PC-3 (cell line): Measurements from ENCODE around the gene PMFBP1. TPM values are rescaled to one million over a fixed set of nuclear protein-coding genes. Genes with fewer than 3 reads are reported as not detected.

Experiments
- ATAC-seq: fragments of 200-7000 bp; cut with Tn5 transposase; 2 replicates; pipeline ENCODE4 v1.9.1; 2020; ENCODE audit warnings: mild to moderate bottlenecking, moderate library complexity
- BruUV-seq: library from RNA; stranded (reverse); fragments of 400-500 nt; replicated peaks from 2 replicates; lab custom pipeline; 2021; lab: Mats Ljungman, UMichigan
- CTCF ChIA-PET: fragments of 300-600 bp; sonication (Branson Sonifier 250); formaldehyde crosslinking; loops from one replicate; lab custom pipeline; 2022; ENCODE audit warnings: antibody characterized with exemption; lab: Charles Lee
- POLR2A ChIA-PET: fragments of 300-600 bp; sonication (Branson Sonifier 250); formaldehyde crosslinking; loops from one replicate; lab custom pipeline; 2022; ENCODE audit warnings: antibody characterized with exemption; ENCODE audit not compliant: unreplicated experiment; lab: Charles Lee
- DNase-seq: peaks from one replicate; pipeline ENCODE4 v3.0.0-alpha.2; 2015
- H2AFZ ChIP-seq: fragments of 300-600 bp; sonication (generic); 2 replicates; pipeline ENCODE4 v1.6.0; 2016; ENCODE audit warnings: antibody characterized with exemption, low read length
- H3F3A ChIP-seq: fragments of 300-600 bp; sonication (generic); one replicate; pipeline ENCODE4 v1.6.0; 2017; ENCODE audit warnings: antibody characterized with exemption, low read length, control low read depth, mild to moderate bottlenecking; ENCODE audit not compliant: unreplicated experiment
- H3K27ac ChIP-seq: fragments of 300-600 bp; sonication (generic); 2 replicates; pipeline ENCODE4 v1.5.1; 2016; ENCODE audit warnings: mild to moderate bottlenecking, low read length
- H3K27me3 ChIP-seq: fragments of 300-600 bp; sonication (generic); 2 replicates; pipeline ENCODE4 v1.6.1; 2016; ENCODE audit warnings: low read length, mixed read lengths
- H3K36me3 ChIP-seq: fragments of 300-600 bp; sonication (generic); 2 replicates; pipeline ENCODE4 v1.6.1; 2016; ENCODE audit warnings: low read depth, mixed run types, low read length, mixed read lengths
- H3K4me1 ChIP-seq: fragments of 300-600 bp; sonication (generic); 2 replicates; pipeline ENCODE4 v1.5.1; 2016; ENCODE audit warnings: low read length; ENCODE audit not compliant: insufficient read depth
- H3K4me2 ChIP-seq: fragments of 300-600 bp; sonication (generic); 2 replicates; pipeline ENCODE4 v1.6.0; 2016; ENCODE audit warnings: low read length
- H3K4me3 ChIP-seq: fragments of 300-600 bp; sonication (generic); 2 replicates; pipeline ENCODE4 v1.5.1; 2016; ENCODE audit warnings: mild to moderate bottlenecking, low read length, mixed read lengths
- H3K79me2 ChIP-seq: fragments of 300-600 bp; sonication (generic); 2 replicates; pipeline ENCODE4 v1.6.1; 2017; ENCODE audit warnings: low read length, mixed read lengths
- H3K9ac ChIP-seq: fragments of 300-600 bp; sonication (generic); 2 replicates; pipeline ENCODE4 v1.6.0; 2016; ENCODE audit warnings: mild to moderate bottlenecking, low read length
- H3K9me2 ChIP-seq: fragments of 300-600 bp; sonication (generic); replicated peaks from 2 replicates; pipeline ENCODE4 v1.6.1; 2016; ENCODE audit warnings: mixed run types, low read length, mixed read lengths
- H3K9me3 ChIP-seq: fragments of 300-600 bp; sonication (generic); 2 replicates; pipeline ENCODE4 v1.6.1; 2016; ENCODE audit warnings: low read length, mixed read lengths
- H4K20me1 ChIP-seq: fragments of 300-600 bp; sonication (generic); 2 replicates; pipeline ENCODE4 v1.6.1; 2016; ENCODE audit warnings: low read length, mixed read lengths
- EZH2 ChIP-seq: fragments of 300-600 bp; sonication (generic); IDR thresholded peaks from one replicate; pipeline ENCODE4 v1.6.1; 2017; ENCODE audit warnings: antibody characterized with exemption, mild to moderate bottlenecking, low read length; ENCODE audit not compliant: unreplicated experiment
- EZH2phosphoT487 ChIP-seq: fragments of 300-600 bp; sonication (generic); IDR thresholded peaks from 2 replicates; pipeline ENCODE4 v1.6.1; 2018; ENCODE audit warnings: mild to moderate bottlenecking, antibody characterized with exemption, low read length, borderline replicate concordance
- intact Hi-C: fragments of 100-400 bp; cut with micrococcal nuclease; formaldehyde crosslinking; loops from 2 replicates; pipeline ENCODE4 v1.9.0; 2023
- total RNA-seq: library from RNA; depleted of rRNA; stranded (reverse); fragments of >200 nt; gene quantifications from 2 replicates; pipeline ENCODE4 v1.2.3, GENCODE V29; 2014; rRNA removed
- TF ChIP-seq, protein P1 (sequence below): fragments of 300-600 bp; sonication (generic); conservative IDR thresholded peaks from 2 replicates; pipeline ENCODE4 v1.5.1; 2017; ENCODE audit warnings: antibody characterized with exemption, low read depth, mild to moderate bottlenecking, low read length

The PMFBP1 gene
- total RNA-seq, 1 experiment from 2014 or later = 1.2 TPM

DNA sequence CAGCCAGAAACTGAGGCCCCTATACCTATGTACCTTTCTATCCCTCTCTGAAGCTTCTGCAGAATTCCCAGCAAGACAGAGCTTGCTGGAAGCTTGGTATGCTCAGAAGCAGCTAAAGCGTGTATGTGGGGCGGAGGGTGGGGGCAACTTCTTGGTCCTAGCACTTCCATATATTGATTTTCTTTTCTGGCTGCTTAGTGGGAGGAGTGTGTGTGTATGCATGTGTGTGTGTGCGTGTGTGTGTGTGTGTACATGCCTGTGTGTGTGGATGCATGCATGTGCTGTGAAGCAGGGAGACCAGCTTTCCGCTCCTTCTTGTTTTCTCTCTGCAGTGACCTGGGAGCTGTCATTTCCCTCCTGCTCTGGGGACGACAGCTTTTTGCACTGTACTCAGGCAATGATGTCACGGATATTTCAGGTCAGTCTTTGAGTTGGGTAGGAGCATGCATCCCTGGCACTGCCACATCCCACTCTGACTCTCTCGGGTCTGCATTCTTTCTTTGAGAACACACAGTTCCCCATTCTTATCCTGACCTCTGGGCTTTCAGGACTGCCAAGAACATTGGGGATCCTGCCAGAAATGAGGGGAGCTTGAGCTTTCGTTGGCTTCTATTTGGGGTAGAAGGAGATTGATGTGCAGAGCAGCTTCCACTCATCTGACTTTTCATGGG lies 98.3 kb downstream of the PMFBP1 start:
- intact Hi-C loops = no loop called here
- Histone ChIP-seq H3K9ac (no peak overlapping the region), H3F3A (no peaks in the 10 kb centered on the region), H4K20me1 (no peaks in the 10 kb centered on the region), H3K27me3 (no peaks in the 10 kb centered on the region), H3K9me3 (no peaks in the 10 kb centered on the region), H3K4me2 (no peak overlapping the region), H3K4me3 (no peak overlapping the region), H2AFZ (no peak overlapping the region), H3K4me1 (no peaks in the 10 kb centered on the region), H3K9me2 (no peaks in the 10 kb centered on the region), H3K27ac (no peak overlapping the region), H3K79me2 (no peaks in the 10 kb centered on the region), H3K36me3 (no peaks in the 10 kb centered on the region)
- ChIA-PET CTCF (no interaction called here), POLR2A (no interaction called here)
- ATAC-seq (no peak), DNase-seq (no peak)
- no TSS peak for BruUV-seq
- no peak for TF ChIP-seq EZH2phosphoT487
- TF ChIP-seq, protein P1, sequence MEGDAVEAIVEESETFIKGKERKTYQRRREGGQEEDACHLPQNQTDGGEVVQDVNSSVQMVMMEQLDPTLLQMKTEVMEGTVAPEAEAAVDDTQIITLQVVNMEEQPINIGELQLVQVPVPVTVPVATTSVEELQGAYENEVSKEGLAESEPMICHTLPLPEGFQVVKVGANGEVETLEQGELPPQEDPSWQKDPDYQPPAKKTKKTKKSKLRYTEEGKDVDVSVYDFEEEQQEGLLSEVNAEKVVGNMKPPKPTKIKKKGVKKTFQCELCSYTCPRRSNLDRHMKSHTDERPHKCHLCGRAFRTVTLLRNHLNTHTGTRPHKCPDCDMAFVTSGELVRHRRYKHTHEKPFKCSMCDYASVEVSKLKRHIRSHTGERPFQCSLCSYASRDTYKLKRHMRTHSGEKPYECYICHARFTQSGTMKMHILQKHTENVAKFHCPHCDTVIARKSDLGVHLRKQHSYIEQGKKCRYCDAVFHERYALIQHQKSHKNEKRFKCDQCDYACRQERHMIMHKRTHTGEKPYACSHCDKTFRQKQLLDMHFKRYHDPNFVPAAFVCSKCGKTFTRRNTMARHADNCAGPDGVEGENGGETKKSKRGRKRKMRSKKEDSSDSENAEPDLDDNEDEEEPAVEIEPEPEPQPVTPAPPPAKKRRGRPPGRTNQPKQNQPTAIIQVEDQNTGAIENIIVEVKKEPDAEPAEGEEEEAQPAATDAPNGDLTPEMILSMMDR = no peak
- no peak for TF ChIP-seq EZH2

DNA sequence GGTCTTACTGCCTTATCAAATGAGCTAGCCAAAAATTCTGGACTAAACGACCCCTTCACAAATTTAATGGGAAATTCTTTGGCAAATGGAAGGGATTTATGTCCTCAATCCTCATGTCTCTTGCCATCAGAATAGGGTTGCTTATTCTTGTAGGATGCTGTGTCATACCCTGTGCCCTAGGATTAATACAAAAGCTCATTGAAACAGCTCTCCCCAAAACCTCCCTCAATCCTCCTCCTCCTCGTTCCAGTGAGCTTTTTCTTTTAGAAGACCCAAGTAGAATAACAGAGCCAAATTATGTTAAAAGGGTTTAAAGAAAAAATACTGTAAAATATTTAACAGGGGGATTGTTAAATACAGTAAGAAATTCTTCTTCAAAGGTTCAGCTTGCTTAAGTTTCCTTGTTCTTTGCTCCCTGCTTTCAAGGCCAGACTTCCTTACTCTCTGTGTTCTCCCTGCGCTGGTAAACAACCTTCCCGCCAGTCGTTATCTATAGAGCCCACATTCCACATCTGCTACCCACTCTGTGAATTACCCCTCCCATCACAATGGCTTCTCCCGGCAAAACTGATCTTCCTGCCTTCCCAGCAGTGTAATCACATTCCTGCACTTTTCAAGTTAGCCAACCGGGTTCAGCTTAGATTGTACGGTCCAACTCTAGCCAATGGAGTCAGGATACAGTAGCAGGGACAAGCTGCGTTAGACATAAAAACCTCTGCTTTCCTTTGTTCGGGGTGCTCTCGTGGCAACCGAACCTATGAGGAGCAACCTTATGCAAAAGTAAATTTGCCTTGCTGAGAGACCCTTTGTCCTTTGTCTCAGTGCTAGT lies 99.2 kb downstream of the PMFBP1 start:
- POLR2A ChIA-PET = no interaction called here
- Histone ChIP-seq H3K4me2 (no peak overlapping the region), H3K9me3 (no peaks in the 10 kb centered on the region), H3K9ac (no peak overlapping the region), H3K27me3 (no peaks in the 10 kb centered on the region), H3K36me3 (no peaks in the 10 kb centered on the region), H3K27ac (no peak overlapping the region), H3K79me2 (no peaks in the 10 kb centered on the region), H3K9me2 (no peaks in the 10 kb centered on the region), H2AFZ (no peak overlapping the region), H3K4me1 (no peaks in the 10 kb centered on the region), H3F3A (no peaks in the 10 kb centered on the region), H3K4me3 (no peak overlapping the region), H4K20me1 (no peaks in the 10 kb centered on the region)
- TF ChIP-seq, protein P1 = no peak
- TF ChIP-seq EZH2 (no peak), EZH2phosphoT487 (no peak)
- ATAC-seq (no peak), DNase-seq (no peak)
- CTCF ChIA-PET = no interaction called here
- BruUV-seq = no TSS peak
- intact Hi-C loops = no loop called here

Other genes starting within 250 kb of the PMFBP1 start
- gene PKD1L3, start 171.8 kb downstream of the PMFBP1 start, total RNA-seq = not detected in 2 replicates
- 10.6 and 11.1 TPM in 2 replicates for gene DHODH, start 163.4 kb downstream of the PMFBP1 start, total RNA-seq
- not detected in 2 replicates for gene HP, start 117.7 kb downstream of the PMFBP1 start, total RNA-seq
- not detected in 2 replicates for gene HPR, start 108.9 kb downstream of the PMFBP1 start, total RNA-seq
- 7.9 and 9.6 TPM in 2 replicates for gene TXNL4B, start 78.5 kb downstream of the PMFBP1 start, total RNA-seq
- 61.2 and 78.6 TPM in 2 replicates for gene DHX38, start 78.3 kb downstream of the PMFBP1 start, total RNA-seq